Dendritic cell treated with granulocyte-macrophage colony-stimulating factor and Interleukin-4, amounts not matched to agents 40 ng/mL and 50 ng/mL, for 4 days (primary cell): ENCODE results near the gene DLL3.
"Not testable (repeated sequence)": the region's sequence is repeated elsewhere in the genome, so short reads cannot be mapped to it uniquely, and the experiment has no call there.

Experiments used
- H3K27ac Mint-ChIP-seq: one replicate; pipeline ENCODE4 v1.8.0; 2022; ENCODE audit warnings: mild to moderate bottlenecking, mixed read lengths
- H3K27me3 Mint-ChIP-seq: one replicate; pipeline ENCODE4 v1.8.0; 2022; ENCODE audit warnings: mild to moderate bottlenecking, mixed read lengths
- H3K36me3 Mint-ChIP-seq: one replicate; pipeline ENCODE4 v1.8.0; 2022; ENCODE audit warnings: low read depth, mixed read lengths
- H3K4me1 Mint-ChIP-seq: one replicate; pipeline ENCODE4 v1.8.0; 2022; ENCODE audit warnings: low read depth, mixed read lengths
- H3K4me3 Mint-ChIP-seq: one replicate; pipeline ENCODE4 v1.8.0; 2022; ENCODE audit warnings: mild to moderate bottlenecking, moderate library complexity, mixed read lengths
- H3K9me3 Mint-ChIP-seq: one replicate; pipeline ENCODE4 v1.8.0; 2022; ENCODE audit warnings: mixed read lengths
- intact Hi-C: fragments of 100-400 bp; cut with micrococcal nuclease; formaldehyde crosslinking; loops from one replicate; pipeline ENCODE4 v1.15.0; 2022

Gene DLL3, protein sequence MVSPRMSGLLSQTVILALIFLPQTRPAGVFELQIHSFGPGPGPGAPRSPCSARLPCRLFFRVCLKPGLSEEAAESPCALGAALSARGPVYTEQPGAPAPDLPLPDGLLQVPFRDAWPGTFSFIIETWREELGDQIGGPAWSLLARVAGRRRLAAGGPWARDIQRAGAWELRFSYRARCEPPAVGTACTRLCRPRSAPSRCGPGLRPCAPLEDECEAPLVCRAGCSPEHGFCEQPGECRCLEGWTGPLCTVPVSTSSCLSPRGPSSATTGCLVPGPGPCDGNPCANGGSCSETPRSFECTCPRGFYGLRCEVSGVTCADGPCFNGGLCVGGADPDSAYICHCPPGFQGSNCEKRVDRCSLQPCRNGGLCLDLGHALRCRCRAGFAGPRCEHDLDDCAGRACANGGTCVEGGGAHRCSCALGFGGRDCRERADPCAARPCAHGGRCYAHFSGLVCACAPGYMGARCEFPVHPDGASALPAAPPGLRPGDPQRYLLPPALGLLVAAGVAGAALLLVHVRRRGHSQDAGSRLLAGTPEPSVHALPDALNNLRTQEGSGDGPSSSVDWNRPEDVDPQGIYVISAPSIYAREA

DNA sequence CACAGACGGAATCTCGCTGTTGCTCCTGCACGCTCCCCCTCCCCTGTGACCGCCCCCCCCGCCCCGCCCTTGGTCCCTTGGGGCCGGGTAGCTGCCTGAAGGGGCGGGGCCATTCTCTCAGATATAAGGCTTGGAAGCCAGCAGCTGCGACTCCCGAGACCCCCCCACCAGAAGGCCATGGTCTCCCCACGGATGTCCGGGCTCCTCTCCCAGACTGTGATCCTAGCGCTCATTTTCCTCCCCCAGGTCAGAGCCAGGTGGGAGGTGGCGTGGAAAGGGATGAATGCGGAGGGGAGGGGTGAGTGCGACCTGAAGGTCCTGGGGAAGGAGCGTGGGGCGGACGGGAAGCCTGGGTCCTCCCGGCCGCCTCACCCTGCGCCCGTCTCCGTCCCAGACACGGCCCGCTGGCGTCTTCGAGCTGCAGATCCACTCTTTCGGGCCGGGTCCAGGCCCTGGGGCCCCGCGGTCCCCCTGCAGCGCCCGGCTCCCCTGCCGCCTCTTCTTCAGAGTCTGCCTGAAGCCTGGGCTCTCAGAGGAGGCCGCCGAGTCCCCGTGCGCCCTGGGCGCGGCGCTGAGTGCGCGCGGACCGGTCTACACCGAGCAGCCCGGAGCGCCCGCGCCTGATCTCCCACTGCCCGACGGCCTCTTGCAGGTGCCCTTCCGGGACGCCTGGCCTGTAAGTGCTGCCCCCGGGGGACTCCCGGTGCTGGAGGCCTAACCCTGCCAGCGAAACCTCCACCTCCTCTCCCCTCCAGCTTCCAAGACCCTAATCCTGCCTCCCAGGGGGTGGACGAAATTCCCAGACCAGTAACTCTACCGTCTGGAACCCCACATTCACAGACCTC, at the start of gene DLL3:
Gene DLL3 (plus strand): TSS at position 150 of the 845 bp plus-strand sequence. CDS start 28 bp downstream, at position 178.
- Mint-ChIP-seq H3K4me3 (no peak within 1 kb of the TSS), H3K27ac (no peak within 1 kb of the TSS), H3K4me1 (peaks cover 26% of the 10 kb centered on the region), H3K27me3 (peaks cover 73% of the 10 kb centered on the region), H3K9me3 (no peaks in the 10 kb centered on the region), H3K36me3 (no peaks in the 10 kb centered on the region)
- intact Hi-C loops: loop anchor here (2.0 kb wide), 1 partner anchor 34 kb away; the partner anchor contains the start of gene EID2B

DNA sequence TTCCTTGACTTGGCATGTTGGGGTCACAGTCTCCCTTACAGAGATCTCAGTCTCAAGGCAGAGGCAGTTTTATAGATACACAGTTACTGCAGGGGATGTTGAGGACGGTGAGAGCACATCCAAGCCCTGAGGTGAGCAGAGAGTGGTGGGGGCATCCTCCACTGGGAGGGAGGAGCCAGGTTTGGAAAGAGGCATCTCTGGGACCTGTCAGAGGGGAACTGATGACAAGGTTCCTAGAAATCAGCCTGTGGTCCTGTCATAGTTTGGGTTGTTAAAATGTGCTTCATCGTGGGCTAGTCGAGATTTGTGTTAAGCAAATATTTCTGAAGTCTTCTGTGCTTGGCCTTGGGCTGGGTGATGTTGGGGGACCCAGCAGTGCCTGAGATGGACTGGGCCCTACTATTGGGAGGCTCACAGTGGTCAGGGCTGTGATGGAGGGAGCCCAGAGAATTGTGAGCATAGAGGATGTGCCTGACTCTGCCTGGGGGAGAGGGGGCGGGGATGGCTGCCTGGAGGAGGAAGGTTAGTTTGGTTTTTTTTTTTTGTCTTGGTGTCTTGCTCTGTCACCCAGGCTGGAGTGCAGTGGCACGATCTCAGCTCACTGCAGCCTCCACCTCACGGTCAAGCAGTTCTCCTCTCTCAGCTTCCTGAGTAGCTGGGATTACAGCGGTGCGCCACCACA, 49.5 kb upstream of the DLL3 start:
- intact Hi-C loops: no loop called here
- peak overlapping the region; percentile 51 for H3K27ac Mint-ChIP-seq
- H3K4me3 Mint-ChIP-seq: no peak overlapping the region
- peaks cover 62% of the 10 kb centered on the region for H3K4me1 Mint-ChIP-seq
- no peaks in the 10 kb centered on the region for H3K27me3 Mint-ChIP-seq
- H3K36me3 Mint-ChIP-seq: peaks cover 84% of the 10 kb centered on the region
- H3K9me3 Mint-ChIP-seq: no peaks in the 10 kb centered on the region

DNA sequence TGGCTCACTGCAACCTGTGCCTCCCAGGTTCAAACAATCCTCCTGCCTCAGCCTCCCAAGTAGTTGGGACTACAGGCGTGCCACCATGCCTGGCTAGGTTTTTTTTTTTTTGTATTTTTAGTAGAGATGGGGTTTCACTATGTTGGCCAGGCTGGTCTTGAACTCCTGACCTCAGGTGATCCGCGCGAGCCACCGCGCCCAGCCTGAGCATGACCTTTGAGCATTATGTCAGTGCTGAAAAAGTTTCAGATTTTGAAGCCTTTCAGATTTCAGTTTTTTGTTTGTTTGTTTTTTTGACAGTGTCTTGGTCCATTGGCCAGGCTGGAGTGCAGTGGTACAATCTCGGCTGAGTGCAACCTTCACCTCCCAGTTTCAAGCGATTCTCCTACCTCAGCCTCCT, 47.5 kb upstream of the DLL3 start:
- H3K27ac Mint-ChIP-seq, H3K4me3 Mint-ChIP-seq, H3K27me3 Mint-ChIP-seq, H3K9me3 Mint-ChIP-seq, intact Hi-C loops: not testable (repeated sequence)
- peaks cover 85% of the 10 kb centered on the region for H3K36me3 Mint-ChIP-seq
- peaks cover 59% of the 10 kb centered on the region for H3K4me1 Mint-ChIP-seq

DNA sequence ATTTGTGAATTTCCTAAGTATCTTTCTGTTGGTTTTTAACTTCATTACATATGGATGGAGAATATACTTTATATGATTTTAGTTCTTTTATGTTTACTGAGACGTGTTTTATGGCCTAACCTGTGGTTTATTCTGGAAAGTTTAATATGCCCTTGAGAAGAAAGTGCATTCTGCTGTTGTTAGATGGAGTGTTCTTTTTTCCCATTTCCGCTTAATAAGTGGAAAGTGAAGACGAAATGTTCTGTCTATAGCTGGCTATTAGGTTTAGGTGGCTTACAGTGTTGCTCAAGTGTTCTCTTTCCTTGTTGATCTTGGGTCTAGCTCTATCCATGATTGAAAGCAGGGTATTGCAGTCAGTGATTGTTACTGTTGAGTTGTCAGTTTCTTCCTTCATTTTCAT, 35.3 kb upstream of the DLL3 start:
- H3K4me3 Mint-ChIP-seq: no peak overlapping the region
- intact Hi-C loops: no loop called here
- peaks cover 10% of the 10 kb centered on the region for H3K4me1 Mint-ChIP-seq
- H3K27ac Mint-ChIP-seq: no peak overlapping the region
- H3K9me3 Mint-ChIP-seq: no peaks in the 10 kb centered on the region
- no peaks in the 10 kb centered on the region for H3K27me3 Mint-ChIP-seq
- H3K36me3 Mint-ChIP-seq: peaks cover 96% of the 10 kb centered on the region

DNA sequence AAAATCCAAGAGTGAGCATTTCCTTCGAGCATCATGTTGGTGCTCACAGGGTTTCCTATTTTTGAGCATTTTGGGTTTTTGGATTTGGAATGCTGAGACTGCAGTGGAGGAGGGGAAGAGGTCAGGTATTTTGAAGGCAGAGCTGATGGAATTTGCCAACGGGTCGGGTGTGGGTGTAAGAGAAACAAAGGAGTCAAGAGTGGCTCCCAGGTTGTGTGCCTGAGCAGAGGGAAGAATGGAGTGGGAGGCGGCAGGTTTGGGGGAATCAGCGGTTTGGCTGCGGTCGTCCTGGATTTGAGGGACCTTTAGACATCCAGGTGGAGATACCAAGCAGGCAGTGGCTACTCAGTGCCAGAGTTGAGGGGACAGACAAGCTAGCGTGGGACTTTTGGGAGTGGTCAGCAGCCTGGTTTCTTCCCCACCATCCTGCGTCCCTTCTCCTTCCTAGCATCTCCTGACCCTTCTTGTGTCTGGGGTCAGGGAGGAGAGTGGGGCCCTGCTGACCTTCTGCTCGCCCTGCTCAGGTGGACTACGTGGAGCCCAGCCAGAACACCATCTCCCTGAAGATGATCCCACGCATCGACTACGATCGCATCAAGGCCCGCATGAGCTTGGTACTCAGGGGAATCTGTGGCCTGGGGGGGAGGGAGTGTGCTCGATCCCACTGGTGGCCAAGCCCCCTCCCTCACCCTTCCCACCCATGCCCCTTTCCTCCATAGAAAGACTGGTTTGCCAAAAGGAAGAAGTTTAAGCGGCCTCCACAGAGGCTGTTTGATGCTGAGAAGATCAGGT, 32.6 kb upstream of the DLL3 start:
- peaks cover 96% of the 10 kb centered on the region for H3K36me3 Mint-ChIP-seq
- H3K4me1 Mint-ChIP-seq: no peaks in the 10 kb centered on the region
- H3K27me3 Mint-ChIP-seq: no peaks in the 10 kb centered on the region
- H3K27ac Mint-ChIP-seq: no peak overlapping the region
- intact Hi-C loops: no loop called here
- H3K4me3 Mint-ChIP-seq: no peak overlapping the region
- no peaks in the 10 kb centered on the region for H3K9me3 Mint-ChIP-seq

DNA sequence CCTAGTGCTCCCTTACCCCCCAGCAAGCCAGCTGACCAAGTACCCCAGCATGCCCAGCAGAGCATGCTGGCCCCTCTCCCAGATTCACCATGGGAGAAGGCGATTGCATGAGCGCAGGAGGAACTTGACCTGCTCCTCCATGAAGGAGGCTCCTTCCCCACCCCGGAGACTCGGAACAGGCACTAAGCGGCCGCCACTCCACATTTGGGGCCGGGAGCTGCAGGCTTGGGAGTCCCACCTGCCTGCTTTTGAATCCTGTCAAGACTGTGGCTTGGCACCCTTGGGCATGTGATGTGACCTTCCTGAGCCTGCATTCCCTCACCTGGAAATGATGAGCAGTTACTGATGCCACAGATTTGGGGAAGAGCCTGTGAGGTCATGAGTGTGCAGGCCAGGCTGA, 30.8 kb upstream of the DLL3 start:
- Mint-ChIP-seq H3K27ac (no peak overlapping the region), H3K27me3 (no peaks in the 10 kb centered on the region), H3K9me3 (no peaks in the 10 kb centered on the region), H3K36me3 (peaks cover 99% of the 10 kb centered on the region), H3K4me1 (peaks cover 7% of the 10 kb centered on the region), H3K4me3 (no peak overlapping the region)
- intact Hi-C loops: no loop called here

DNA sequence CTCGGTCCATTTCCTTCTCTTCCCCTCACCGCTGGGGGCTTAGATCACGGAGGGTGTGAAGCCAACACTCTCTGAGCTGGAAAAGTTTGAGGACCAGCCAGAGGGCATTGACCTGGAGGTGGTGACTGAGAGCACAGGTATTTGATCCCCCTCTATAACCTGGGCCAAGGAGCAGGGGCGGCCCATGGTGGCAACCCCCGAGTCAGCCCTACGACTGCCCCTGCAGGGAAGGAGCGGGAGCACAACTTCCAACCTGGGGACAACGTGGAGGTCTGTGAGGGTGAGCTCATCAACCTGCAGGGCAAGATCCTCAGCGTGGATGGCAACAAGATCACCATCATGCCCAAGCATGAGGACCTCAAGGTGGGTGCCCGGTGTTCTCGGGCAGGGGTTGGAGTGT, 29.7 kb upstream of the DLL3 start:
- Mint-ChIP-seq H3K9me3 (no peaks in the 10 kb centered on the region), H3K27me3 (no peaks in the 10 kb centered on the region), H3K4me1 (peaks cover 7% of the 10 kb centered on the region), H3K27ac (no peak overlapping the region), H3K36me3 (peaks cover 100% of the 10 kb centered on the region), H3K4me3 (no peak overlapping the region)
- intact Hi-C loops: no loop called here

DNA sequence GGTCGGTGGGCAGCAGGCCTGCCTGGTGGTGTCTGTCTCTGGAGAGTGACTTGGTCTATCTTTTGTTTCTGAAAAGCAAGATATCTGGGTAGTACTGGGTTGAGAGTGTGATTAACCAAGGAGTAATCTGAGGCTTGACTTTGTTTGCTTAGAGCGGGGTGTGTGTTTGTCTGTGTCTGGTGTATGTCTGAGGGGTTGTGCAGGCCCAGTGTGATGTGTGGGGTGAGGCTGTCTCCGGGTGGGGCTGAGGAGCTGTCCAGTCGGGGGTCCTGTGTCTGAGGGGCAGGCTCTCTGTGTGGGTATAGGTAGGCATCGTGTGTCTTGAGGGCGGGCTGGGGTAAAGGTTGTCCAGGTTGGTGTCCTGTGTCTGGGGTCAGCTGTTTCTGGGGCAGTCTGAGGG, 29.2 kb upstream of the DLL3 start:
- intact Hi-C loops: no loop called here
- Mint-ChIP-seq H3K27ac (no peak overlapping the region), H3K4me1 (peaks cover 7% of the 10 kb centered on the region), H3K36me3 (peaks cover 100% of the 10 kb centered on the region), H3K4me3 (no peak overlapping the region), H3K9me3 (no peaks in the 10 kb centered on the region), H3K27me3 (no peaks in the 10 kb centered on the region)

DNA sequence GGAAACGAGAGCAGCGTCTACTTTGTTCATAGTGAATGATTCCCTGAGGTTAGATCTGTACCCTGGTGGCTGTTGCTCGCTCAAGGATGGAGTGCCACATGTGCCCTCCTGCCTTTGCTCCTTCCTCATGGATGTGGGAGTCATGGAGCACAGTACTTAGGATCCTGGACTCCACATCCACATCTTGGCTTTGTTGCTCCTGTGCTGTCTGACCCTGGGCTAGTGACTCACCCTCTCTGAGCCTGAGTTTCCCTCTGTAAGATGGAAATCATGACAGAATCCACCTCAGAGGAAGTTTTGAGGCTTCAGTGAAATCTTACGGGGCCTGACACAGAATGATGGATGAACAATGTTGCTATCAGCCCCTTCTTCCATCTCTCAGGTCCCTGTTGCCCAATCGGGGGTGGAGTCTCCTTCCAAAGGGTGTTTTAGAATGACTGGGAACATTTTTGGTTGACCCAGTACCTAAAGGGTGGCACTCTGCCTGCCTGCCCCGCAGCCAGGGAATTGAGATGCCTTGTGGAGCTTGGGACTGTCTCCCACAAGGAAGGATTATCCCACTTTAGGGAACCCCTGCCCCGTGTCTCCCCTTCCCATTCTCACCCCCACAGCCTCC, 27.9 kb upstream of the DLL3 start:
- H3K27ac Mint-ChIP-seq: no peak overlapping the region
- intact Hi-C loops: no loop called here
- H3K36me3 Mint-ChIP-seq: peaks cover 100% of the 10 kb centered on the region
- H3K27me3 Mint-ChIP-seq: no peaks in the 10 kb centered on the region
- H3K4me3 Mint-ChIP-seq: no peak overlapping the region
- peaks cover 7% of the 10 kb centered on the region for H3K4me1 Mint-ChIP-seq
- H3K9me3 Mint-ChIP-seq: no peaks in the 10 kb centered on the region

DNA sequence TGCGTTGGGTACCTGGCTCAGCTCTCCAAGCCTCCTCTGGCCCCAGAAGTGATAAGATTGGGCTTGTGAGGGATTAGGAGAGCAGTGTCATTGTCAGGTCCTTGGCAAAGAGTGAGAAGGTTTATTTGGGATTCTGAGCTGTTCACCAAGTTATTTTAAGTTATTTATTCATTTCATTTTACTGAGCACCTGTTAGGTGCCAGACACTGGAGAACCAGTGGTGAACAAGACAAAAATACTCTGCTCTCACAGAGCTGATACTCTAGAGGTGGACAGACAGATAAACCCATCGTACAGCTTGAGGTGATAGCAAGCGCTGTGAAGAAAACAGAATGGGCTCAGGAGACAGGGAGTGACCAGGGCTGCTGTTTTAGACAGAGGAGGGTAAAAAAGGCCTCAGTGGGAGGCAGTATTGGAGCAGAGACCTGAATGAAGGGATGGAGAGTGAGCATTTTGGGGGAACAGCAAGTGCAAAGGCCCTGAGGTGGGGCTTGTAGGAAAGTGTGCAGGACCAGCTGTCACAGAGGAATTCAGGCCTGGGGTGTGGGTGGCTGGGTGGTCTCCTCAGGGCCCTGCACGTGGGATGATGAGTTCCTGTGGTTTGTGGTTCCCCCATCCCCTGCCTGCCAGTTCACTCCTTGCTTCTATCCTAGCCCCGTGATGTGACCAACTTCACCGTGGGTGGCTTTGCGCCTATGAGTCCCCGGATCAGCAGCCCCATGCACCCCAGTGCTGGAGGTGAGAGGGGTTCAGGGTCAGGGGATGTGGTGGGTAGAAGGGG, 26.8 kb upstream of the DLL3 start:
- H3K4me1 Mint-ChIP-seq: peaks cover 7% of the 10 kb centered on the region
- intact Hi-C loops: no loop called here
- H3K27me3 Mint-ChIP-seq: no peaks in the 10 kb centered on the region
- H3K27ac Mint-ChIP-seq: peak overlapping the region; percentile 16
- no peaks in the 10 kb centered on the region for H3K9me3 Mint-ChIP-seq
- no peak overlapping the region for H3K4me3 Mint-ChIP-seq
- H3K36me3 Mint-ChIP-seq: peaks cover 100% of the 10 kb centered on the region

DNA sequence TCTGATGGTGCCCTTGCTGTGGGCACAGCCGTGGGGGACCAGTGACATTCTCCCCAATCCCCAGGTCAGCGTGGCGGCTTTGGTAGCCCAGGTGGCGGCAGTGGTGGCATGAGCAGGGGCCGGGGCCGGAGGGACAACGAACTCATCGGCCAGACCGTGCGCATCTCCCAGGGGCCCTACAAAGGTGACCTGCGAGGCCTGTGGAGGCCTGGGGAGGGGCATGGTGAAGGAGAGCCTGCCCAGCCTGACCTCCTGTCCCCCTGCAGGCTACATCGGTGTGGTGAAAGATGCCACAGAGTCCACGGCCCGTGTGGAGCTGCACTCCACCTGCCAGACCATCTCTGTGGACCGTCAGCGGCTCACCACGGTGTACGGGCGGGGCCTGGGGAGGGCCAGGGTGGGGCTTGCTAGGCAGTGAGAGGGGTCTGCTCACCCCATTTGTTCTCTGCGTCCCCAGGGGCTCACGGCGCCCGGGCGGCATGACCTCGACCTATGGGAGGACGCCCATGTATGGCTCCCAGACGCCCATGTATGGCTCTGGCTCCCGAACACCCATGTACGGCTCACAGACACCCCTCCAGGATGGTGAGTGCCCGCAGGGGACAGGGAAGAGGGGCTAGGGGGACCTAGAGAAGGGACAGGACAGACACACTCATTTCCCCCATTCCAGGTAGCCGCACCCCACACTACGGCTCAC, 25.9 kb upstream of the DLL3 start:
- intact Hi-C loops: no loop called here

DNA sequence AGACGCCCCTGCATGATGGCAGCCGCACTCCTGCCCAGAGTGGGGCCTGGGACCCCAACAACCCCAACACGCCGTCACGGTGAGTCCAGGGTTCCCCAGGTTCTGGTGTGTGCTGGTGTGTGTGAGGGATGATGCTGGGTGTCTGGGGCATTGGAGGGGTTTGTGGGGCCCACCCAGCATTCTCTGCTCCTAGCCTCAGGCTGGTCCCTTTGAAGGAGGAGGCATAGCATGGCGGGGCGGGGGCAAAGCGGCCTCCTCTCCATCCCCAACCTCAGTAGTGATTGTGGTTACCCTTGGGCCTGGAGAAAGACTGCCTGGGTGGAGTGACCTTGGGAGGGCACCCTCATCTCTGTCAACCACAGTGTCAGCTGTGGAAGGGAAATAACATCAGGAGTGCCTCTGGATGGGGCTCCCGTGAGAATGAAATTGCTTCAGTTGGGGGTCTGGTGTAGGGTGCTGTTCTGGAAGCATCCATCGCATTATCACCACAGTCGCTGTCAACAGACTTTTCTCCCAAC, 25.2 kb upstream of the DLL3 start:
- intact Hi-C loops: no loop called here
- peaks cover 7% of the 10 kb centered on the region for H3K4me1 Mint-ChIP-seq
- H3K4me3 Mint-ChIP-seq: no peak overlapping the region
- H3K27me3 Mint-ChIP-seq: no peaks in the 10 kb centered on the region
- no peaks in the 10 kb centered on the region for H3K9me3 Mint-ChIP-seq
- no peak overlapping the region for H3K27ac Mint-ChIP-seq
- peaks cover 94% of the 10 kb centered on the region for H3K36me3 Mint-ChIP-seq

More for the DNA sequence above, 25.9 kb upstream of the DLL3 start:
- Mint-ChIP-seq H3K4me1 (peaks cover 7% of the 10 kb centered on the region), H3K36me3 (peaks cover 100% of the 10 kb centered on the region), H3K4me3 (no peak overlapping the region), H3K27ac (no peak overlapping the region), H3K27me3 (no peaks in the 10 kb centered on the region), H3K9me3 (no peaks in the 10 kb centered on the region)
